Cardiac fibroblast (primary cell): ENCODE measurements around the gene PDGFC.

ENCODE experiments used
- DNase-seq, 2 donors: peaks; one replicate each; pipeline versions ENCODE4 v3.0.0 to v3.0.0-alpha.2; 2010; ENCODE audit warnings: low read depth in 2 of 2
- H3K4me3 ChIP-seq, 2 donors: replicated peaks in 1 of 2; 1 replicate in 1 of 2; 2 replicates in 1 of 2; pipeline ENCODE4 v1.5.1; 2011; ENCODE audit warnings: low read depth in 2 of 2, low read length in 2 of 2, mild to moderate bottlenecking in 2 of 2, moderate library complexity in 1 of 2
- CTCF ChIP-seq: IDR thresholded peaks from one replicate; pipeline ENCODE4 v1.5.1; 2011; ENCODE audit warnings: low read depth, mild to moderate bottlenecking, low read length, inconsistent platforms

Gene PDGFC

GRCh38 chr4:156824451-156825060, 147.0 kb downstream of the PDGFC start:
- DNase-seq = no peak
- H3K4me3 ChIP-seq = no peak overlapping the region
- no peak for TF ChIP-seq CTCF

- TF ChIP-seq CTCF = no peak
- no peak overlapping the region for H3K4me3 ChIP-seq
- DNase-seq = peak; percentile 50 to 56
These were observed 150.7 kb downstream of the PDGFC start for GRCh38 chr4:156820931-156821330.

- no peak for TF ChIP-seq CTCF
- no peak overlapping the region for H3K4me3 ChIP-seq
- DNase-seq = no peak
These were observed 155.2 kb downstream of the PDGFC start for GRCh38 chr4:156816360-156816755.

- TF ChIP-seq CTCF = no peak
- DNase-seq = no peak
- H3K4me3 ChIP-seq = no peak overlapping the region
These were observed 155.8 kb downstream of the PDGFC start for GRCh38 chr4:156815717-156816359.

GRCh38 chr4:156811963-156812362, 159.6 kb downstream of the PDGFC start:
- no peak for TF ChIP-seq CTCF
- DNase-seq = no peak
- no peak overlapping the region for H3K4me3 ChIP-seq

- no peak overlapping the region for H3K4me3 ChIP-seq
- DNase-seq = no peak
- TF ChIP-seq CTCF = no peak
These were observed 160.3 kb downstream of the PDGFC start for GRCh38 chr4:156811286-156811685.
